Ishikawa (cell line): Measurements from ENCODE around the gene SDHAF3.

Experiments used
- CREB1 ChIP-seq: IDR thresholded peaks from 2 replicates; pipeline ENCODE4 v1.6.1; 2012; ENCODE audit warnings: low read depth
- FOXM1 ChIP-seq: IDR thresholded peaks from 2 replicates; pipeline ENCODE4 v1.6.1; 2012; ENCODE audit warnings: low read depth, borderline replicate concordance

GRCh38 chr7:97094284-97094930 is 23.1 kb upstream of the SDHAF3 start:
- no peak for TF ChIP-seq CREB1
- TF ChIP-seq FOXM1, result no peak
